NCI-H2107 treated with DMSO at 0.1 percent for 48 hours (cell line): Measurements from ENCODE around the gene ITGAL.
"Not testable (repeated sequence)": the region's sequence is repeated elsewhere in the genome, so short reads cannot be mapped to it uniquely, and the experiment has no call there.

Experiments
- DNase-seq: peaks from one replicate; lab custom pipeline; 2025; ENCODE audit not compliant: unreplicated experiment; lab: John Stamatoyannopoulos, UW

Gene ITGAL

DNA sequence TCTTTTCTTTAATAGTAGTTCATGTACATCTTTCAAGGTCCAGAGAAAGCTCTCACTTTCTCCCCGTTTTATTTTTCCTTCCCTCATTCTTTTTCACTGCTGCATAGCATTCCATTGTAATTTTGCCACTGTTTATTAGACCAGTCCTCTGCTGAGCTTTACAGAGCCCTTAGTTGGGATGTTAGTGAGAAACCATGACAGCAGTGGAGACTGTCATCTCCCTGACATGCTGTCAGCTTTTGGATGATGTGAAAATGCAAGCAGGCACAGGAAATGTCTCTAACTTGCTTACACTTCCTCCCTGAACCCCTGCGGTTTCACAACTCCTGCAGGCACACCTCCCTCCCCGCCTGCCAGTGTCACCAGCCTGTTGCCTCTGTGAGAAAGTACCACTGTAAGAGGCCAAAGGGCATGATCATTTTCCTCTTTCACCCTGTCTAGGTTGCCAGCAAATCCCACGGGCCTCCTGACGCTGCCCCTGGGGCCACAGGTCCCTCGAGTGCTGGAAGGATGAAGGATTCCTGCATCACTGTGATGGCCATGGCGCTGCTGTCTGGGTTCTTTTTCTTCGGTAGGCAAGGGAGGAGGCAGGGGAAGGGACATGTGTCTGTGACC lies at the start of gene ITGAL:
Gene ITGAL, plus strand, starts transcription at position 415 of the 615 bp plus-strand sequence. Its CDS starts 96 bp downstream, at position 511.
- no peak for DNase-seq

DNA sequence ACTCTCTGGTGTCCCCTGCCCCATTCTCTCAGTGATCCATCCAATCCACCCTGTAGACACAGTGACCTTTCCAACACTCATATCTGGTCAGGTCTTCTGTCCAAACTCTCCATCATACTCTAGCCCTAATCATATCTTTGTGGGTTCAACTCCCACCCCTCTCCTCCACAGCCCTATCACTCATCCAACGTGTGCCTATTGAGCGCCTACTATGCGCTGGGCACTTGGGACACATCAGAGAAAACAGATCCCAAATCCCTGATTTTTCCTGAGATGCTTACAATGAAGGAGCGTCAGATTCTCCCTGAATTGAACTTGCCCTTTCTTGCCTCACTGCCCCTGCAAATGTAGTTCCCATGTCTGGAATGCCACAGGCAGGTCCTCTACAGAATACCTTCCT lies 44.5 kb upstream of the ITGAL start:
- no peak for DNase-seq

DNA sequence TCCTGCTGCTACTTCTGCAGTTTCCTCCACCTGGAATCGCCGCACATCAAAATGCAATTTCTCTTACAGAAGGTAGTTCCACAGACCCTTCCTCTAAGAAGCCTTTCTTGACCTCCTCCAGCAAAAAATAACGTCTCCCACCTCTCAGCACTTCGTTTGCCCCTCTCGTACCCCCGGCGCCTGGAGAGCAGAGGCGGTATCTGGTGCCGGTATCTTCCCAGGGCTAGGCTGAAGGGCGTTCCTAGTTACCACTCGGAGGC lies 43.2 kb upstream of the ITGAL start:
- no peak for DNase-seq

DNA sequence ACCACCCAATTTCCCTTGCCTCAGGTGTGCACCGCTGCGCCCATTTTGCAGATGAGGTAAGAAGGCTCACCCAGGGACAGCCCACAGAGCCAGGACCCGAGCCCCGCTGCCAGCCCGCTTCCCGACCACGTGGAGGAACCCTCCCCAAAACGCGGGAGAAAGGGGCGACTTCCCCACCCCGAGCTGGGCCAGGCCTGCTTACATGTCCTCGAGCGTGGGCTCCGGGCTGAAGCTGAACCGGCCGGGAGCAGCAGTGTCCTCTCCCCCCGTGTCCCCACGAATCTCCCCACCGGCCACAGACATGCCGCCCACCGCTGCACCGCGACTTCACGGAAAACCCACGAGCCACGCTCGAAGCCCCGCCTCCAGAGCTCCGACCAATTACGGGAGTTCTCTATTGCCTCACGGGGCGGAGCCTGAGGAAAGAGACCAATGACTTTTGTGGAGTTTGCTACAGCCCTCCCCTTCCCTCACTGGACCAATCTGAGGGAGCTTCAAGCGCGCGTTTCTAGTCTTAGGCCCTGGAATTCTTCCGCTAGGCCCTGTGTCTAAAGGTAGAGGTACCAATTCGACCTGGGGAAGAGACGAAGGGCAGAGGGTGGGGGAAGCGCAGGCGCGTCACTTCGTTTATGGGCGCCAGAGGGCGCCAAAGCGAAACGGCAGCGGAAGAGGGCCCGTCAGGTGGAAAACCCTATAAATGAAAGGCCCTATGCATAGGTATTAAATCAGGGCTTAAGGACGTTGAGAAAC lies 42.7 kb upstream of the ITGAL start, which contains the start of gene DCTPP1:
Gene DCTPP1, minus strand, starts transcription at position 353 of the 750 bp plus-strand sequence. Its CDS starts 50 bp downstream, at position 303.
- peak; percentile 99 for DNase-seq

DNA sequence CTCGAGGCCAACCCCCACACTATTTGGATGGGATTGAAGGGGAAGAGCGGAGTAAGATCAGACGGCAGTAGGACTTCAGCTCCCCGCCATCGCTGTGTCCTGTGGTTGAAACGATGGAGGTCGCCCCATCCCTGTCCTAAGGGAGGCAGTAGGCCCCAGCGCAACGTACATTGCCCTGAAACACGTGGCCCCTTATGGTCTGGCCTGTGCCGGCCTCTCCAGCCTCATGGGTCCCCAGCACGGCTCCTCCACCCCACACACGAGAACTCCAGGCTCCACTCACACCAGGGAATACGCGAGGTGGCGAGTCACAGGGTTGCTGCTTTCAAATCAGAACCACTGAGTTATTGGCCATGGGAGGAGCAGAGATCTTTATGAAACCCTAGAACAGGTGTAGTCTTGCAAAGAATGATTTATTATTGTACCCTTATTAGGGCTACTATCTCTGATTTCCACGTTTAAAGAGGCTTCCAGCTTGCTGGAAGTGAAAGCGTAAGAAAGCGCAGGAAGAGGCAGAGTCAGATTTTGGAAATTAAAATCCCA lies 42.0 kb upstream of the ITGAL start:
- no peak for DNase-seq

DNA sequence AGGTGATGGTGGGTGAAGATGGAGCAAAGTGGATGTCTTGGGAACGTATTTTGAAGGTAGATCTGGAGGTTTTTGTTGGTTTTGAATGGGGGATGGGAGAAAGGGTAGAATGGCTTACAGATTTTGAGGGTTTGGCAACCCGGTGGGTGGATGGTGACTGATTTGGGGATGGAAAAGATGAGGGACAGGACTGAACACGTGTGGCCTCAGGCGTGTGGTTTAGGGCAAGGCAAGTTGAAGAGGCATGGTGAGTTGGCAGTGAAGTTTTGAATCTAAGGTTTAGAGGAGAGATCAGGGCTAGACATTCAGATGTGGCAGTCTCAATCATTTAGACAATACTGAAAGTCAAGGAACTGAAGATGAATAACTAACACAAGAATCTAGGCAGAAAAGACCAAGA lies 37.7 kb upstream of the ITGAL start:
- no peak for DNase-seq

DNA sequence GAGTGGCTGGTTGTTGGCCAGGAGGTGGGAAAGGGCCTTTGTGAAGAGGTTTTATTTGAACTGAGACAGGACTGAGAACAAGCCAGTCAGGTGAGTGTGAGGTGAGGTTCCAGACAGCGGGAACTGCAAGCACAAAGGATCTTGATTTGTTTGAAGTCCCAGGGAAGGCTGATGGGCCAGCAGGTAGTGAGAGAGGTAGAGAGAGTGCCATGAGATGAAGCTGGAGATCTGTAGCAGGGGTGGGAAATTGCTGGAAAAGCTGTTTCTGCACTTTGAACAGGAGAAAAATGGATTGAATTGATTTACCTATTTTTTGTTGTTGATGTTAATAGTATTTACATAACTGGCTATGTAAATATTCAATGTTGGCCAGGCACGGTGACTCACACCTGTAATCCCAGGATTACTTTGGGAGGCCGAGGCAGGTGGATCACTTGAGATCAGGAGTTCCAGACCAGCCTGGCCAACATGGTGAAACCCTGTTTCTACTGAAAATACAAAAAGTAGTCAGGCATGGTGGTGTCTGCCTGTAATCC lies 35.0 kb upstream of the ITGAL start:
- peak; percentile 75 for DNase-seq

DNA sequence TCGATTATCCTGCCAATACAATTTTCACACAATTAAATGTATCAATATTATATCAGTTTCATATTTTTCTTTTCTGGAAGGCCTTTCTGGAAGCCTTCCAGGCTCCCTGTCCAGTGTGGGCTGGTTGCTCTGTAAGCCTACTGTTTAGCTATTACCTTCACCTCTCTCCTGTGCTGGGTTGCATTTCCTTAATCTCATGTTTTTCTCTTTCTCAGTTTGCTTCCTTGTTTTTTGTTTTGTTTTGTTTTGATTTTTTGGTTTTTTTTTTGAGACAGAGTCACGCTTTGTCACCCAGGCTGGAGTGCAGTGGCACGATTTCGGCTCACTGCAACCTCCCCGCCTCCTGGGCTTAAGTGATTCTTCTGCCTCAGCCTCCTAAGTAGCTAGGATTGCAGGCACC lies 33.7 kb upstream of the ITGAL start:
- no peak for DNase-seq

DNA sequence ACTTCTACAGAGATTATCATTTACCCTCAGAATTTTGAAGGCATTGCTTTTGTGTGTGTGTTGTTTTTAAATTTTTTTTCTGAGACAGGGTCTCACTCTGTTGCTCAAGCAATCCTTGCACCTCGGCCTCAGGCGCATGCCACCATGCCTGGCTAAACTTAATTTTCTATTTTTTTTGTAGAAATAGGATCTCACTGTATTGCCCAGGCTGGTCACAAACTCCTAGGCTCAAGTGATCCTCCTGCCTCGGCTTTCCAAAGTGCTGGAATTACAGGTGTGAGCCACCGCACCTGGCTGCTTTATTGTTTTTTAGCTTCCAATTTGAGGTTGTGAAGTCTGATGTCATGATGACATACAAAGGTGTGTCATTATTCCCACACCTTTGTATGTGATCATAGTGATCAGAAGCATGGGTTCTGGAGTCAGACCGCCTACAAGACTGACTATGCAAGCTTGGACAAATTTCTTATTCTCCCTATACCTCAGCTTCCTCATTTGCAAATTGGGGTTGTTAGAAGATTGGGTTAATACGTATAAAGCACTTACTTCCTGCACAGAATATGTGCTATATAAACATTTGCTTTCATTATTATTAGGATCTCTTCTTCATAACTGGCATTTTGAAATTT lies 32.7 kb upstream of the ITGAL start:
- no peak for DNase-seq

DNA sequence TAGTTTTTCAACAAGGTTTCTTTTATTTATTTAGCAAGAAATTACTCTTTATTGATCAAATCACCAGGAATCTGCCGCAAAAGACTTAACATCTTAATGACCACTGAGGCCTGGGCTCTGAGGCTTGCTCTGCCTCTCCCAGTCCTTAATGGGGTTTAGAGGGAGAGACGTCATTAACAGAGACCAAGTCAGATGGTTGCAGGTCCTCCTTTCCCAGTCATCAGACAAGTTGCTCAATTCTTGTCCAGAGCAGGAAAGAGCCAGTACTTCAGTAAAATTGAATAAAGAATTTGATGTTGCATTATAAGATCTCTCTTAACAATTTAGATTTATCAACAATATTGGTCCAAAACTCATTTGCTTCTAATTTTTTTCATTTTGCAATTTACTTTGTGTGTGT lies 28.9 kb upstream of the ITGAL start:
- DNase-seq = peak; percentile 49

DNA sequence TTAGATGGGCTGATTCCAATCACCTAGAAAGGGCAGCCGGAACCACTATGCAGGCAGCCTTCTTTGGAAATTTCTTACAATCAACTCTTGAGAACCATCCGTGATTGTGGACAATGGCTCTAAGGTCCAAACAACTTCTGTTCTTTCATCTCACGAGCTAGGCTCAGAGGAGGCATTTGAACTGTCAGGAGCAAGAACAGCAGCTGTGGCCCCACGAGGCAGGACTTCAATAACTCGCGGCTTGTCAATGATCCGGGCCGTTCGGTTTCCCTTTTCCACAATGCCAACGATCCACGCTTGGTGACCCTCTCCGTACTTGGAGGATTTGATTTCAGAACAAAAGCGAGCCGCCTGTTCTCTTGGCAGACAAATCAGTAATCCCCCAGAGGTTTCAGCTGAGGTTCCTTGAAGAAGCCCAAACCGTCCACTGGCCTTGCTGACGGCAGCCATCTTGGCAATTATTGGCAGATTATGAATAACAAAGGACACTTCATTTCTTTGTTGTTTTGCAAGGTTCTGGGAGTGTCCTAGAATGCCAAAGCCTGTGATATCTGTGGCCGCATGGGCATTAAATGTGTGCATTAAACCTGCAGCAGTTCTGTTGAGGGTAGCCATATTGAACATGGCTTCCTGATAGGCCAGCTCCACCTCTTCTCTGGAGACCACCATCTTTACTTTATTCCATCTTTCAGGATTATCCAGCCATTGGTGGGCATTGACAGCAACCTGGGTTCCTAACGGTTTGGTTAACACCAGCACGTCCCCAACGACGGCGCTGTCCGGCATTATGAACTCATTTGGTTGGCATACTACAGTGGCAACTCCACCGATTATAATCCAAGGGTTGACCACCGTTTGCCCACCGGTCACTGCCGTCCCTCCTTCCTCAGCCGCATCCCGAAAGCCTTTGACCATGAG lies 28.1 kb upstream of the ITGAL start:
- no peak for DNase-seq

DNA sequence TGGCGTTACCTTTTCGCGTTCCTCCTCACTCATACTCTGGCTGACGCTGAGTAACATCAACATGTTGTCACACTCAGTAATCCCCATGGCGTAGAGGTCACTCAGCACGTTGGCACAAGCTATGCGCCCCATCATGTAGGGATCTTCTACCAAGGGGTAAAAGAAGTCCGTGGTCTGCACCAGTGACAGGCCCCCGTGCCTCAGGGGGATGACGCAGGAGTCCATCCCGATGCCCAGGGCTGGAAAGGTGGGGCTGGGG lies 27.5 kb upstream of the ITGAL start:
- DNase-seq = no peak

DNA sequence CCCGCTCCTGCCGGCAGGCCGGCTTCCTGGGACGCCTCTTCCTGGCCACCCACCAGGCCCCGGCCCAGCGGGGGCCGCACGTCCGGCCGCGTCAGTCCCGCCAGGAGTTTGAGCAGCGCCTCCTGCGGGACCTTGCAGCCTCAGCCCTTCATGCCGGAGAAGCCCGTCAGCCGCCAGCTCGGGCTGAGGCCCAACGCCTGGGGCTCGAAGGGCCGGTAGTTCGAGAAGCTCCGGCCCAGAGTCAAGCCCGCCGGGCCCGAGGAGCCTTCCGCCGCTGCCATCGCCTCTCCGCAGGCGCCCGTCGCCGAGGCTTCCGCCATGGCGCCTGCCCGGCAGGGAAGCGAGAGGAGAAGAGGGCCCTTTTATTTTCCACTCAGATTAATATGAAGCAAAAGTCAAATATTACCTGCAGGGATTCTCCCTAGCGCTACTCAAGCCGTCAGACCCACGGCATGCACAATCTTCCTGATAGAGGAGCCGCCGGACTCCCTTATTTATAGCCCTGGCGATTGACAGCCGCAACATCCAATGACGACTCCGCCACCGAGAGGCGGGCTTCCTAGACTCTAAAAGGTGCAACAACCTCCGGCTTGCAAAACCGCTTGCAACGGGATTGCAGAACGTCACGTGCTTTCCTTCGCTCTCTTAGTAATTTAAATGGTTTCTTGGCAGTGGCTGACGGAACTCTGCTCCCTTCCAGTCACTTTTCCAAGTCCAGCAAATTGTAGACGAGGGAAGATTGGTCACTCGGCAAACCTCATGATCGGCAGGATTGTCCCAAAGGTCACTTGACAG lies 26.9 kb upstream of the ITGAL start, which contains the start of gene SEPHS2:
Gene SEPHS2, minus strand, starts transcription at position 467 of the 795 bp plus-strand sequence. Its CDS starts 147 bp downstream, at position 320.
- DNase-seq = peak; percentile 93

DNA sequence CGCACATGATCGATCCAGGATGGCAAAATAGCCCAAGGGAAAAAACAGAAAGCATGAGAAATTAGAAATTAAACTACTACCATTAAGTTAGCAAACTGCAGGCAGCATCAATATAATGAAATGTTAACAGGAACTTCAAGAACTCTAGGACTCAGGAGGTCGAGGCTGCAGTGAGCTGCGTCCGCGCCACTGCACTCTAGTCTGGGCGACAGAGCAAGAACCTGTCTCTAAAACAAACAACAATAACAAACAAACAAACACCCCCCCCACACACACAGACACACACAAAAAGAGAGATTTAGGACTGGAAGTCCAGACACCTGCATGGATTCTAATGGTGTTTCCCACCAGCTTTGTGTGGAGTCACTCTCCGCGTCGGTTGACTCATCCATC lies 26.3 kb upstream of the ITGAL start:
- no peak for DNase-seq

DNA sequence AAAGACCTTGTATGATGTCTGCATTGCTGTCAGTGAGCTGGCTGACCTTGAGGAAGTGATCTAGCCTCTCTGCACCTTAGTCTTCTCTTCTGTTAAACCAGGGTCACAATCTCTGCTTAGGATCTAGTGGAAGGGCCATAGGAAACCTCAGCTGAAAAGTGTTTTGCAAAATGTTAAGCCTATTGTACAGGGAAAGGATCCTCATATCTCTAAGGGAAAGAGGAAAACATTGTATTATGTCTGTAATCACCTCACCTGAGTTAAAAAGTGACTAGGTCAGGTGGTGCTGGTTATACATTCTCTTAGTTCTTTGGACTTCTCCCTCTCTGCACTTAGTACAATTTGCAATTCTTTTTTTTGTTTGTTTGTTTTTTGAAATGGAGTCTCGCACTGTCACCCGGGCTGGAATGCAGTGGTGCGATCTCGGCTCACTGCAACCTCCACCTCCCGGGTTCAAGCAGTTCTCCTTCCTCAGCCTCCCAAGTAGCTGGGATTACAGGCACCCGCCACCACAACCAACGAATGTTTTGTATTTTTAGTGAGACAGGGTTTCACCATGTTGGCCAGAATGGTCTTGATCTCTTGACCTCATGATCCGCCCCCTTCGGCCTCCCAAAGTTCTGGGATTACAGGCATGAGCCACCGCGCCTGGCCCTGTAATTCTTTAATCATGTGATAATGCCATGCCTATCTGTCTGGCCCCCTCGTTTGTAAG lies 24.9 kb upstream of the ITGAL start:
- no peak for DNase-seq

DNA sequence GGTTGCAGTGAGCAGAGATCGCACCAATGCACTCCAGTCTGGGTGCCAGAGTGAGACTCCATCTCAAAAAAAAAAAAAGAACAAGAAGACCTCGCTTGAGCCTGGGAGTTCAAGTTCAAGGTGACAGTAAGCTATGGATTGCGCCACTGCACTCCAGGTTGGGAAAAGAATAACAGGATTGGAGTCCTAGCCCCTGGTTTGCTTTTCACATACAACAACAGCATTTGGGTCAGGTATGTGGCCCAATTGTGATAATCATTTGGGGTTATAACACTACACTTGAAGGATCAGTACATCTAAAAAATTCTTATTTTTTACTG lies 23.5 kb upstream of the ITGAL start:
- no peak for DNase-seq

DNA sequence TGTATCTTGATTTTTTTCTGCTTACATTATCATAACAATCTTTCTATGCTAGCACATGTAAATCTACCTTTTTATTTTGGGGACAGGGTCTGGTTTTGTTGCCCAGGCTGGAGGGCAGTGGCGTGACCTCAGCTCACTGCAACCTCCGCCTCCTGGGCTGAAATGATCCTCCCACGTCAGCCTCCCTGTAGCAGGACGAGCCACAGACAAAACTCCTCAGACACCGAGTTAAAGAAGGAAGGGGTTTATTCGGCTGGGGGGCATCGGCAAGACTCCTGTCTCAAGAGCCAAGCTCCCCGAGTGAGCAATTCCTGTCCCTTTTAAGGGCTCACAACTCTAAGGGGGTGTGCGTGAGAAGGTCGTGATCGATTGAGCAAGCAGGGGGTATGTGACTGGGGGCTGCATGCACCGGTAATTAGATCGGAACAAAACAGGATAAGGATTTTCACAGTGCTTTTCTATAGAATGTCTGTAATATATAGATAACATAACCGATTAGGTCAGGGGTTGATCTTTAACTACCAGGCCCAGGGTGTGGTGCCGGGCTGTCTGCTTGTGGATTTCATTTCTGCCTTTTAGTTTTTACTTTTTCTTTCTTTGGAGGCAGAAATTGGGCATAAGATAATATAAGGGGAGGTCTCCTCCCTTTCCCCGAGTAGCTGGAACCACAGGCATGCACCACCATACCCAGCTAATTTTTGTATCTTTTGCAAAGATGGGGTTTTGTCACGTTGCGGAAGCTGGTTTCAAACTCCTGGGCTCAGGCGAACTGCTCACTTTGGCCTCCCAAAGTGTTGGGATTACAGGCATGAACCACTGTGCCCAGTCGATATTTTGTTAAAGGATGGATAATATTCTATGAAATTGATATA lies 19.6 kb upstream of the ITGAL start:
- not testable (repeated sequence) for DNase-seq

DNA sequence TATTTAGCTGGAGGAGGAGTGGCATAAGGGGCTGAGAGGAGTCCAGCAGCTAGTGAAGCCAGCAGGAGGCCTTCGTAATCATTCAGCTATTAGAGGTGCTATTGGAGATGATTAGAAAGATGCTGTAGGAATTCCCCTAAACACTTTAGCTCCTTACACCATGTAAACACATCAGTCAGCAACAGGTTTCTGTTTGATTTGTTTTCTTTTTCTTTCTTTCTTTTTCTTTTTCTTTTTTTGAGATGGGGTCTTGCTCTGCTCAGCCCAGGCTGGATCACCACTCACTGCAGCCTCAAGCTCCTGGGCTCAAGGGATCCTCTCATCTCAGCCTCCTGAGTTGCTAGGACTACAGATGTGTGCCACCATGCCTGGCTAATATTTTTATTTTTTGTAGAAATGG lies 16.2 kb upstream of the ITGAL start:
- DNase-seq = no peak

DNA sequence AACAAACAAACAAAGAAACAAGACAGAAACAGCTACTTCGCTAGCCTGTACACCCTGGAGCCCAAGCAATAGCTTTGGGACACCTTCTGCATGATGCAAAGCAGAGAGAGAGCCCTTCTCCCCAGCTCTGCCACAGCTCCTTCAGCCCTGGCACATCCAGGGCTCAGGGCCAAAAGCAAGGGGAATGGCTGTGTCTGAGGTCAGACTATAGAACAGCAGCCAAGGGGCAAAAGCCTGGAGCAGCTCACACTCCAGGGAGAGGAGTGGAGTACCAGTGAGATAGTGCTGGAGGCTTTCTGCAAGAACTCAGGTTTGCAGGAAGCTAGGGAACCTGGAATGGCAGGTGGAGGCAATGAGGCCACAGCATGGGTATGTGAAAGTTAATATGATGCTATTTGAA lies 15.3 kb upstream of the ITGAL start:
- no peak for DNase-seq
